Fibroblast of mammary gland (primary cell): ENCODE results near the gene GJB1.

Experiments
- DNase-seq: peaks from one replicate; pipeline ENCODE4 v3.0.0-alpha.2; 2010; ENCODE audit warnings: low read depth
- H3K4me3 ChIP-seq: 2 replicates; pipeline ENCODE4 v1.5.1; 2011; ENCODE audit warnings: low read depth, mild to moderate bottlenecking, low read length, moderate library complexity; ENCODE audit not compliant: control insufficient read depth
- TF ChIP-seq, protein P1 (sequence below): conservative IDR thresholded peaks from 2 replicates; pipeline ENCODE4 v1.5.1; 2011; ENCODE audit warnings: low read depth, low read length, inconsistent platforms; ENCODE audit not compliant: control insufficient read depth, insufficient read depth

Gene GJB1

GRCh38 chrX:71181558-71181909, 41.5 kb upstream of the GJB1 start:
- TF ChIP-seq, protein P1, sequence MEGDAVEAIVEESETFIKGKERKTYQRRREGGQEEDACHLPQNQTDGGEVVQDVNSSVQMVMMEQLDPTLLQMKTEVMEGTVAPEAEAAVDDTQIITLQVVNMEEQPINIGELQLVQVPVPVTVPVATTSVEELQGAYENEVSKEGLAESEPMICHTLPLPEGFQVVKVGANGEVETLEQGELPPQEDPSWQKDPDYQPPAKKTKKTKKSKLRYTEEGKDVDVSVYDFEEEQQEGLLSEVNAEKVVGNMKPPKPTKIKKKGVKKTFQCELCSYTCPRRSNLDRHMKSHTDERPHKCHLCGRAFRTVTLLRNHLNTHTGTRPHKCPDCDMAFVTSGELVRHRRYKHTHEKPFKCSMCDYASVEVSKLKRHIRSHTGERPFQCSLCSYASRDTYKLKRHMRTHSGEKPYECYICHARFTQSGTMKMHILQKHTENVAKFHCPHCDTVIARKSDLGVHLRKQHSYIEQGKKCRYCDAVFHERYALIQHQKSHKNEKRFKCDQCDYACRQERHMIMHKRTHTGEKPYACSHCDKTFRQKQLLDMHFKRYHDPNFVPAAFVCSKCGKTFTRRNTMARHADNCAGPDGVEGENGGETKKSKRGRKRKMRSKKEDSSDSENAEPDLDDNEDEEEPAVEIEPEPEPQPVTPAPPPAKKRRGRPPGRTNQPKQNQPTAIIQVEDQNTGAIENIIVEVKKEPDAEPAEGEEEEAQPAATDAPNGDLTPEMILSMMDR, result no peak
- peak overlapping the region; percentile 54 for H3K4me3 ChIP-seq
- DNase-seq, result no peak

DNA sequence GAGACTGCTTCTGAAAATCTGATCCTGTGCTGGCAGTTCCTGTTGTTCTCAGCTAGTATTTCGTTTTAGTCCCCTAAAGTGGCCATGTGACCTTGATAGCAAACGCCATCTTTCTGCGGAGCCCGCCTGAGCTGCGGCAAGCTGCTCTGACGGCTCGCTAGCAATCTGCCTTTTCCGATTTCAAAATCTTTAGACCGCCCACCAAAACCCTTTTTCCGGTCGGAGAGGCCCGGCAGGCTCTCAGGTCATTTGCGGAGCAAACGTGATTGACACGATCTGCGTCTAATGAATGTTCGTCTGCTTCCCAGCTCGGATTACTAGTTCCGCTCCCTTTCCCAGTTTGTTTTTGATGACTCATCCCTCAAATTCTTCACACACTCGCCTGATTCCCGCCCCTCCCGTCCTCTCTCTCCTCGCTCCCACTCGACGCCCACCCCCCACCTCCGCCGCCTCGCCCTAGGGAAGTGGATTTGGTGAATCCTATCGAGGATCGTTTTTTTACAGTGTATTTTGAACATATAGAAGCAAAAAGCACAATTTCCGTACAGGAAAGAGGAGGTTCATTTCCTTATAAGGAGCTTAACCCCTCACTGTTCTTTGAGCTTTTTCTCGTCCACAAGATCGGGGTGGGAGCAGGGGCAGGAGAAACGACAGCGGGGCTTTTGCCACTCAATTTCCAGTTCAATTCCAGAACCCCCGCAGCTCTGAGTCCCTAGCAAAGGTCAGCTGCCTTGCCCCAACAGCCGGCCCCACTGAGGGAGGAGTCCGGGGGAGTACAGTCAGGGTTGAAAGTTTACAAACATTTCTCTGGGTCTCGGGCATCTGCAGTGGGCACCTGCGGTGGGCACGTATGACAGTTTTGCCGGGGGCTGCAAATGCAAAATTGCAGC, 40.9 kb upstream of the GJB1 start:
- peak overlapping the region; percentile 54 for H3K4me3 ChIP-seq
- peak; percentile 96 for DNase-seq
- TF ChIP-seq, protein P1, result no peak

- DNase-seq, result no peak
- TF ChIP-seq, protein P1, result no peak
- no peak overlapping the region for H3K4me3 ChIP-seq
Observed at GRCh38 chrX:71182871-71183270, 40.2 kb upstream of the GJB1 start.

DNA sequence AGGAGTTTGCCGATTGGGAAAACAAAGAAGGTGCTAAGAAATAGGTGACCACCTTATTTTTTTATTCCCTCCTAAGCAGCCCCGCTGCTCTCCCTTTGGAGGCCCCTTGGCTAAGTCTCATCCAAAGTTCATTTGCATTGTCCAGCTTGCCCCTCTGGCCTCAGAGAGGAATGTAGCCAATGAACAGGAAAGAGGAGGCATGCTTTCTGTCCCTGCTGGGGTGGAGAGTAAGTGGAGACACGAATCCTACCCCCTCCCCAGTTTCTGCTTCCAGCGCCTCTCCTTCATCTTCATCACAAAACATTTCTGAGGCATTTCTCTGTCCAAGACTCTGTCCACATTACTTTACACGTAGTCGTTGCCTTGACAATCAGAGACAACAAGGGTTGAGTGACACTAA, 39.7 kb upstream of the GJB1 start:
- H3K4me3 ChIP-seq, result no peak overlapping the region
- no peak for DNase-seq
- TF ChIP-seq, protein P1, result no peak

DNA sequence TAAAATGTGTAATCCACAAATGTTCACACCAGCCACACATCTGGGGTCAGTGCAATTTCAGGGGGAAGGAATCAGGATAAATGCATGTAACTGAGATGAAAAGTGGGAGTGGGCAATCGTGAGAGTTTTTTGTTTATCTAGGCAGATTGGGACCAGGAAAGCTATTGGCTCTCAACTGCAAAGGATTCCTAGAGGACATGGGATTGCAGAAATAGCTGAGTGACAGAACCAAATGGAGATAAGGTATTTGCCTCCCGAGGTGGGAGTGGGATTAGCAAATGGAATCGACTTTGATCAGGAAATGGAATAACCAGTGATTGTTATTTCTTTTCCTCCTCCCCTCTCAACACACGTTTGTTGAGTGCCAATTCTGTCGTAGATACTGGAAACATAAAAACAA, 38.9 kb upstream of the GJB1 start:
- TF ChIP-seq, protein P1, result no peak

GRCh38 chrX:71184803-71185495, 38.1 kb upstream of the GJB1 start:
- H3K4me3 ChIP-seq, result no peak overlapping the region
- DNase-seq, result no peak
- TF ChIP-seq, protein P1, result no peak

More for the DNA sequence above, 38.9 kb upstream of the GJB1 start:
- no peak for DNase-seq
- H3K4me3 ChIP-seq, result no peak overlapping the region

GRCh38 chrX:71191248-71191647, 31.8 kb upstream of the GJB1 start:
- no peak overlapping the region for H3K4me3 ChIP-seq
- TF ChIP-seq, protein P1, result no peak

More at GRCh38 chrX:71191248-71191647, 31.8 kb upstream of the GJB1 start:
- DNase-seq, result no peak
